ENCODE data around the gene DUSP28. TPM values are rescaled to one million over a fixed set of nuclear protein-coding genes. Genes with fewer than 3 reads are reported as not detected.
A peak's percentile ranks its signal among the peaks of the same experiment; 100 is the strongest.

The DUSP28 gene
- total RNA-seq, 4 donors from 2014 or later, result 7.6 to 18.3 (median 13.2) TPM

DNA sequence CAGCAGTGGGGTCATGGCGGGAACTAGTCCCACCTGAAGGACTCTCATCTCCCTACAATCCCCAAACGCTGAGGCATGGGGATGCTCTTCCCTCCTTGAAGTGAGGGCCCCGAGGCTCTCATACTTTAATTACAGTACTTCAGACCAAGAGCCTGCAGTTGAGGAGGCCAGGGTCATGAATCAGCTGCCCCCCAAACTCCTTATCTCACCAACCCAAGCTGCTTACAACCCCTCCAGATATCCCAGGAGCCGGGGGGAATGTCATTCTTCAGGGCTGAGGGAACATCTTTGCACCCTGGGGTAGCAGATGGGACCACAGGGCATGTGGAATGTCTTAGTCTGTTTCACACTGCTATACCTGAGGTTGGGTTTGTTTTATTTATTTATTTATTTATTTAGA, 23.6 kb downstream of the DUSP28 start:
- Histone ChIP-seq H3K27me3 (no peaks in the 10 kb centered on the region), H3K9me3 (no peaks in the 10 kb centered on the region), H3K36me3 (no peaks in the 10 kb centered on the region), H3K4me1 (peaks cover 32 to 39% of the 10 kb centered on the region in 2 donors), H3K4me3 (no peak overlapping the region), H3K27ac (no peak overlapping the region)
- ATAC-seq, result no peak
- in situ Hi-C loops (cut with MboI; ENCODE audit: low sequenced_read_pairs in 4 of 4) (no loop called here), intact Hi-C loops (cut with DNase I; ENCODE audit: low total_unique reads) (loop anchor here (10.0 kb wide), 3 partner anchors 251 to 1051 kb away; partner anchors contain the start of genes ATG4B, NDUFA10 and THAP4)
- TF ChIP-seq POLR2A (IDR thresholded peaks at IDR 0.05), result no peak
- TF ChIP-seq, protein P1, sequence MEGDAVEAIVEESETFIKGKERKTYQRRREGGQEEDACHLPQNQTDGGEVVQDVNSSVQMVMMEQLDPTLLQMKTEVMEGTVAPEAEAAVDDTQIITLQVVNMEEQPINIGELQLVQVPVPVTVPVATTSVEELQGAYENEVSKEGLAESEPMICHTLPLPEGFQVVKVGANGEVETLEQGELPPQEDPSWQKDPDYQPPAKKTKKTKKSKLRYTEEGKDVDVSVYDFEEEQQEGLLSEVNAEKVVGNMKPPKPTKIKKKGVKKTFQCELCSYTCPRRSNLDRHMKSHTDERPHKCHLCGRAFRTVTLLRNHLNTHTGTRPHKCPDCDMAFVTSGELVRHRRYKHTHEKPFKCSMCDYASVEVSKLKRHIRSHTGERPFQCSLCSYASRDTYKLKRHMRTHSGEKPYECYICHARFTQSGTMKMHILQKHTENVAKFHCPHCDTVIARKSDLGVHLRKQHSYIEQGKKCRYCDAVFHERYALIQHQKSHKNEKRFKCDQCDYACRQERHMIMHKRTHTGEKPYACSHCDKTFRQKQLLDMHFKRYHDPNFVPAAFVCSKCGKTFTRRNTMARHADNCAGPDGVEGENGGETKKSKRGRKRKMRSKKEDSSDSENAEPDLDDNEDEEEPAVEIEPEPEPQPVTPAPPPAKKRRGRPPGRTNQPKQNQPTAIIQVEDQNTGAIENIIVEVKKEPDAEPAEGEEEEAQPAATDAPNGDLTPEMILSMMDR (IDR thresholded peaks at IDR 0.05 in 4 of 5, conservative IDR thresholded peaks at IDR 0.05 in 1 of 5), result no peak
- DNase-seq, result no peak

DNA sequence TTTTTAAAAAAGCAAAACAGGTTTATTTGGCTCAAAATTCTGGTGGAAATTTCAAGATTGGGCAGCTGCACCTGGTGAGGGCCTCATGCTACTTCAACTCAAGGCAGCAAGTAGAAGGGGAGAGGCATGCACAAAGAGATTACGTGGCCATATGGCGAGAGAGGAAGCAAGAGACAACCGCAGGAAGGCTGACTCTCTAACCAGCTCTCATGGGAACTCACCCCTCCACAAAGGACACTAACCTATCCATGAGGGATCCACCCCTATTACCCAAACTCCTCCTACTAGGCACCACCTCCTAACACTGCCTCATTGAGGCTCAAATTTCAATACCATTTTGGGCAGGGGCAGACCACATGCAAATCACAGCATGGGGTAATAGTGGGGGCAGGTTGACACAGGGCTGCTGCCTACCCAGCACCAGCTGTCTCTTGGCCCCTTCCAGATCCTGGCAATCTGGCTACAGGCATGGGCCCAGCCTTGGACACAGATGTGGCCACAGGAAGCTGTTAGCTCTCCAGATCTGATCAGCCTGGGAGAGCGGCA, 24.4 kb downstream of the DUSP28 start:
- H3K27me3 ChIP-seq, result no peaks in the 10 kb centered on the region
- in situ Hi-C loops (cut with MboI; ENCODE audit: low sequenced_read_pairs in 4 of 4) (no loop called here), intact Hi-C loops (cut with DNase I; ENCODE audit: low total_unique reads) (loop anchor here (5.0 to 10.0 kb wide), 4 partner anchors 250 to 1050 kb away; partner anchors contain the start of genes ATG4B, NDUFA10, SNED1 and THAP4)
- no peaks in the 10 kb centered on the region for H3K36me3 ChIP-seq
- DNase-seq, result peak in 1 of 2 donors; percentile 68
- peak in 1 of 2 donors; percentile 22 for ATAC-seq
- peak overlapping the region; percentile 91 to 98 (median 96) for H3K27ac ChIP-seq
- peaks cover 32 to 39% of the 10 kb centered on the region in 2 donors for H3K4me1 ChIP-seq
- TF ChIP-seq, protein P1 (IDR thresholded peaks at IDR 0.05 in 4 of 5, conservative IDR thresholded peaks at IDR 0.05 in 1 of 5), result no peak
- TF ChIP-seq POLR2A (IDR thresholded peaks at IDR 0.05), result peak in 1 of 2 donors; percentile 31
- H3K4me3 ChIP-seq, result peak overlapping the region; percentile 74 to 98 (median 92)
- no peaks in the 10 kb centered on the region for H3K9me3 ChIP-seq

DNA sequence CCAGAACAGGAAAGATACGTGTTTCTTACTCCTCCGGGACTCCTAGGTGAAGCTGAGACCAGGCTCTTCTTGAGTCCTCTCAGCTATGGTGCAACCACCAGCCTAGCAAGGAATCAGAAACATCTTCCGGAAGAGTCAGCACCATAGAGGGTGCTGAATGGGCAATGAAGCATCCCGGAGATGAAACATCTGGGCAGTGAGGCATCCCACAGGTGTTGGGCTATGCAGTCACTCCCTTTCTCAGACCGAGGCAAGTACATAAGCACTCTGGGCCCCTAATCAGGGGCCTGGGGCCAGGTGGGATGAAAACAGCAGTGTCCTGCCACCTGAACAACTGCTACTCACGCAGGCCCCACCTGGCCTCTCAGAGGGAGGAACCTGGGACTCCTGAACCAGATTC, 24.9 kb downstream of the DUSP28 start:
- Histone ChIP-seq H3K27ac (peak overlapping the region; percentile 91 to 98 (median 96)), H3K9me3 (no peaks in the 10 kb centered on the region), H3K36me3 (no peaks in the 10 kb centered on the region), H3K4me1 (peaks cover 32 to 39% of the 10 kb centered on the region in 2 donors), H3K4me3 (peak overlapping the region; percentile 74 to 98 (median 92)), H3K27me3 (no peaks in the 10 kb centered on the region)
- no peak for DNase-seq
- intact Hi-C loops (cut with DNase I; ENCODE audit: low total_unique reads), result loop anchor here (5.0 to 10.0 kb wide), 4 partner anchors 250 to 1050 kb away; partner anchors contain the start of genes ATG4B, NDUFA10, SNED1 and THAP4
- in situ Hi-C loops (cut with MboI; ENCODE audit: low sequenced_read_pairs in 4 of 4), result no loop called here
- ATAC-seq, result no peak
- TF ChIP-seq POLR2A (IDR thresholded peaks at IDR 0.05), result no peak
- TF ChIP-seq, protein P1 (IDR thresholded peaks at IDR 0.05 in 4 of 5, conservative IDR thresholded peaks at IDR 0.05 in 1 of 5), result no peak

DNA sequence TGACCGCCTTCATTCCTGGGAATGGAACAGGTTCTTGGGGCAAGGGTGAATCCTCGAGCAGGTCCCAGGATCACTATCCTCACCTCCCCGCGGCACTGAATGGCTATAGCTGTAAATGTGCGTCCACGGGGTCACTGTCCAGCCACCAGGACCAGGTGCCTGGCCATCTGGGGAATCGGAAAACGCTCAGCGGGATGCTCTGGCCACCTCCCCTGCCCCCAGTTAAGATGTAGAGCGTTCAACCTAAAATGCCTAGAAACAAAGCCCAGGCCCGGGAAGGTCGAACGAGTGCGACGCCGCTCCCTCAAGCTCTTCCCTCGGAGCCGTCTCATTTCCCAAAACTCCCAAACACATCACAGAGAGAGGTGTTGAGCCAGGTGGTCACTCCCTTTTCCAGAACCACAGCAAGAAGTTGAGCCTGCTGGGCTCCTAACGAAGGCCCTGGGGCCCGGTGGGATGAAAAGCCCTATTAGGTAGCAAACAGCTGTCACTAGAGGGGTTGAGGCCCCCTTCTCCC, 25.6 kb downstream of the DUSP28 start:
- ATAC-seq (no peak), DNase-seq (no peak)
- Histone ChIP-seq H3K4me3 (peak overlapping the region; percentile 74 to 98 (median 92)), H3K27me3 (no peaks in the 10 kb centered on the region), H3K4me1 (peaks cover 32 to 35% of the 10 kb centered on the region in 2 donors), H3K27ac (peak overlapping the region; percentile 91 to 98 (median 96)), H3K9me3 (no peaks in the 10 kb centered on the region), H3K36me3 (peaks cover 0 to 1% of the 10 kb centered on the region in 2 donors)
- TF ChIP-seq, protein P1 (IDR thresholded peaks at IDR 0.05 in 4 of 5, conservative IDR thresholded peaks at IDR 0.05 in 1 of 5), result no peak
- no peak for TF ChIP-seq POLR2A (IDR thresholded peaks at IDR 0.05)
- in situ Hi-C loops (cut with MboI; ENCODE audit: low sequenced_read_pairs in 4 of 4) (no loop called here), intact Hi-C loops (cut with DNase I; ENCODE audit: low total_unique reads) (loop anchor here (1.0 to 10.0 kb wide), 6 partner anchors 19 to 1049 kb away; partner anchors contain the start of genes ATG4B, DUSP28, NDUFA10 and SNED1)

All from gastrocnemius medialis (tissue), 4 donors.